Uterus (tissue), 4 donors: ENCODE measurements around the gene PTX3. TPM values are rescaled to one million over a fixed set of nuclear protein-coding genes. Genes with fewer than 3 reads are reported as not detected.

ENCODE experiments used
- DNase-seq, 2 donors: peaks; one replicate each; pipeline ENCODE4 v3.0.0-alpha.2; 2019 to 2020
- H3K27ac ChIP-seq, 2 donors: fragments of 200-600 bp; sonication (generic); 1 replicate in 1 of 2; 2 replicates in 1 of 2; pipeline ENCODE4 v1.5.1; 2016 to 2018
- H3K27me3 ChIP-seq, 2 donors: fragments of 200-600 bp; sonication (generic); one replicate each; pipeline ENCODE4 v1.5.1; 2018 to 2019; ENCODE audit warnings: control low read depth in 1 of 2
- H3K36me3 ChIP-seq, 2 donors: fragments of 200-600 bp; sonication (generic); one replicate each; pipeline ENCODE4 v1.5.1; 2019; ENCODE audit warnings: control low read depth in 1 of 2
- H3K4me1 ChIP-seq, 2 donors: fragments of 200-600 bp; sonication (generic); one replicate each; pipeline ENCODE4 v1.5.1; 2018 to 2019; ENCODE audit warnings: control low read depth in 1 of 2
- H3K4me3 ChIP-seq, 2 donors: fragments of 200-600 bp; sonication (generic); 1 replicate in 1 of 2; 2 replicates in 1 of 2; pipeline ENCODE4 v1.5.1; 2018 to 2019; ENCODE audit warnings: mild to moderate bottlenecking in 1 of 2
- H3K9me3 ChIP-seq, 2 donors: fragments of 200-600 bp; sonication (generic); one replicate each; pipeline ENCODE4 v1.5.1; 2019; ENCODE audit warnings: control low read depth in 1 of 2
- CTCF ChIP-seq, 4 experiments: fragments of 200-600 bp in 2 of 4; fragments of 450-650 bp in 2 of 4; sonication (generic) in 2 of 4; IDR thresholded peaks; one replicate each; pipeline ENCODE4 v1.5.1; 2016 to 2019; ENCODE audit warnings: antibody characterized with exemption in 4 of 4, mild to moderate bottlenecking in 2 of 4, moderate library complexity in 1 of 4
- POLR2A ChIP-seq, 2 donors: fragments of 450-650 bp; IDR thresholded peaks; one replicate each; pipeline ENCODE4 v1.6.1; 2016; ENCODE audit warnings: antibody characterized with exemption in 2 of 2, mild to moderate bottlenecking in 1 of 2, moderate library complexity in 1 of 2
- intact Hi-C: fragments of 100-400 bp; cut with DNase I; formaldehyde crosslinking; loops from one replicate; pipeline ENCODE4 v1.15.1; 2023; ENCODE audit warnings: low total_unique reads
- total RNA-seq, 4 donors: library from RNA; depleted of rRNA in 3 of 4; stranded (reverse); fragments of >200 nt in 3 of 4; gene quantifications; one replicate each; pipeline versions ENCODE4 v1.1.0 to v1.2.4, GENCODE V29; 2014 to 2023
- donor health status: DM: yes; HTN: yes; CAD: no.

PTX3 gene
- total RNA-seq, 4 donors from 2014 or later: 0.82 to 7.9 TPM; not detected in 2

DNA sequence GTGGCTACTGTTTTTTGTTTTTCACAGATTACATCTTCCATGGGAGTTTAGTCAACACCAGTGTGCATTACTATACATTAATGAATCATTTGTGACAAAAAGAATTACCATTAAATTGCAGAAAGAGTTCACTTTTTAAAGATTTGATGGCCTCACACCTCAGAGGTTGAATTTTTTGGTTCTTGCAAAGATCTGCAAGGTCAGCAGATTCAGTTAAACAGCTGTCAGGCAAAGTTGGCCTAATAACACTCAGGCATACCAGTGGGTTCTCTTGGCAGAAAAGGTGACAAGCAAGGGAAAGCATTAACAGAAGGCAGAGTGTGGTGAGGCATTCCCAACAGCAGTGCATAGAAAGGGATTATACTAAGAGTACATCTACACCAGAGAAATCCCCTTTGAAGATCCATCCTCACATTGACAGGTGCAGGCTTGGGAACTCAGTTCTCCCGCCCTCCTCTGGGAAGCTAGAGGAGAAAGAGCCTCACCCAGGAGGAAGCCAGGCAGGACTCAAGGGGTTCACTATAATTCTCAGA, 24.3 kb upstream of the PTX3 start:
- H3K4me3 ChIP-seq: no peak overlapping the region
- no peaks in the 10 kb centered on the region for H3K4me1 ChIP-seq
- no peaks in the 10 kb centered on the region for H3K27me3 ChIP-seq
- intact Hi-C loops: no loop called here
- TF ChIP-seq POLR2A (IDR thresholded peaks at IDR 0.05) (no peak), CTCF (IDR thresholded peaks at IDR 0.05) (no peak)
- no peaks in the 10 kb centered on the region for H3K36me3 ChIP-seq
- no peaks in the 10 kb centered on the region for H3K9me3 ChIP-seq
- H3K27ac ChIP-seq: no peak overlapping the region
- DNase-seq: no peak

- TF ChIP-seq CTCF (IDR thresholded peaks at IDR 0.05) (no peak), POLR2A (IDR thresholded peaks at IDR 0.05) (no peak)
- no peaks in the 10 kb centered on the region for H3K27me3 ChIP-seq
- H3K4me3 ChIP-seq: no peak overlapping the region
- H3K27ac ChIP-seq: no peak overlapping the region
- H3K36me3 ChIP-seq: no peaks in the 10 kb centered on the region
- no peaks in the 10 kb centered on the region for H3K9me3 ChIP-seq
- no peaks in the 10 kb centered on the region for H3K4me1 ChIP-seq
- DNase-seq: no peak
- intact Hi-C loops: no loop called here
Observed at GRCh38 chr3:157414861-157415260, 21.8 kb upstream of the PTX3 start.

DNA sequence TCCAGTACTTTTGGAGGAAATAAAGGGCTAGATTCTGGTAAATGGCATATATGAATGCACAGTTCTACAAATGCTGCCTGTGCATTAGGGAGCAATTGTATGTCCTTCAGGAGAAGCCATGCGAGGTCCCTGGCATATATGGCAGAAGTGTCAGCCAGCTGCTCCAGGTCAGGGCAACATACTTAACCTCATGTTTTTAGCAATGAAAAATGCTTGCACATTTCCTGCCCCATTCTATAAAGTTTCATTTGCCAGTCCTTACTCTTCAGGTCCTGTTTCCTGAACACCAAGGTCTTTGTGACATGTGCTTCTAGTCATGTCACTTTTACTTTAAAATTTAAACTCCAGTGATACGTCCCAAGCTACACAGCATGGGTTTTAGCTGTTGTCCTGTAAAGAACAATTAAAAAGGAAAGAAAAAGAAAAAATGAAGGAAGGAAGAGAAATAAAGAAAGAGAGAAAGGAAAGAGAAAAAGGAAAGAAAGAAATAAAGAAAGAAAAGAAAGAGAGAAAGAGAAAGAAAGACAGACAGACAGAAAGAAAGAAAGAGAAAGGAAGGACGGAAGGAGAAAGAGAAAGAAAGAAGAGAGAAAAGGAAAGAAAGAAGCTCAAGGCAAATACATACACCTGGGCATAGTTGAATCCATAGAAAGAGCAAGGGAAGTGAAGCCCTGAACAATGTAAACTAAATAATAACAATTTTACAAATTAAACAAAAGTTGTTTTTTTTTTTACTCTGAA, 20.1 kb upstream of the PTX3 start:
- no peaks in the 10 kb centered on the region for H3K9me3 ChIP-seq
- no peak overlapping the region for H3K27ac ChIP-seq
- no peak overlapping the region for H3K4me3 ChIP-seq
- intact Hi-C loops: no loop called here
- H3K36me3 ChIP-seq: no peaks in the 10 kb centered on the region
- DNase-seq: no peak
- no peaks in the 10 kb centered on the region for H3K4me1 ChIP-seq
- H3K27me3 ChIP-seq: no peaks in the 10 kb centered on the region
- TF ChIP-seq CTCF (IDR thresholded peaks at IDR 0.05) (no peak), POLR2A (IDR thresholded peaks at IDR 0.05) (no peak)

GRCh38 chr3:157417247-157417646, 19.4 kb upstream of the PTX3 start:
- H3K36me3 ChIP-seq: no peaks in the 10 kb centered on the region
- H3K27me3 ChIP-seq: no peaks in the 10 kb centered on the region
- H3K27ac ChIP-seq: no peak overlapping the region
- no peak for DNase-seq
- no peak overlapping the region for H3K4me3 ChIP-seq
- H3K4me1 ChIP-seq: no peaks in the 10 kb centered on the region
- H3K9me3 ChIP-seq: no peaks in the 10 kb centered on the region
- intact Hi-C loops: no loop called here
- TF ChIP-seq POLR2A (IDR thresholded peaks at IDR 0.05) (no peak), CTCF (IDR thresholded peaks at IDR 0.05) (no peak)

GRCh38 chr3:157418104-157418503, 18.5 kb upstream of the PTX3 start:
- H3K4me1 ChIP-seq: no peaks in the 10 kb centered on the region

More at GRCh38 chr3:157418104-157418503, 18.5 kb upstream of the PTX3 start:
- DNase-seq: no peak
- Histone ChIP-seq H3K4me3 (no peak overlapping the region), H3K27me3 (no peaks in the 10 kb centered on the region), H3K27ac (no peak overlapping the region), H3K36me3 (no peaks in the 10 kb centered on the region), H3K9me3 (no peaks in the 10 kb centered on the region)
- TF ChIP-seq CTCF (IDR thresholded peaks at IDR 0.05) (no peak), POLR2A (IDR thresholded peaks at IDR 0.05) (no peak)
- intact Hi-C loops: no loop called here
